Activated naive CD4-positive, alpha-beta T cell treated with anti-CD3 and anti-CD28 coated beads, Interleukin-2, amount 50 U/mL, for 16 hours (primary cell): Measurements from ENCODE around the gene FOXP1.

Source experiments
- DNase-seq: peaks from one replicate; pipeline ENCODE4 v3.0.0-alpha.2; 2020

Gene FOXP1

DNA sequence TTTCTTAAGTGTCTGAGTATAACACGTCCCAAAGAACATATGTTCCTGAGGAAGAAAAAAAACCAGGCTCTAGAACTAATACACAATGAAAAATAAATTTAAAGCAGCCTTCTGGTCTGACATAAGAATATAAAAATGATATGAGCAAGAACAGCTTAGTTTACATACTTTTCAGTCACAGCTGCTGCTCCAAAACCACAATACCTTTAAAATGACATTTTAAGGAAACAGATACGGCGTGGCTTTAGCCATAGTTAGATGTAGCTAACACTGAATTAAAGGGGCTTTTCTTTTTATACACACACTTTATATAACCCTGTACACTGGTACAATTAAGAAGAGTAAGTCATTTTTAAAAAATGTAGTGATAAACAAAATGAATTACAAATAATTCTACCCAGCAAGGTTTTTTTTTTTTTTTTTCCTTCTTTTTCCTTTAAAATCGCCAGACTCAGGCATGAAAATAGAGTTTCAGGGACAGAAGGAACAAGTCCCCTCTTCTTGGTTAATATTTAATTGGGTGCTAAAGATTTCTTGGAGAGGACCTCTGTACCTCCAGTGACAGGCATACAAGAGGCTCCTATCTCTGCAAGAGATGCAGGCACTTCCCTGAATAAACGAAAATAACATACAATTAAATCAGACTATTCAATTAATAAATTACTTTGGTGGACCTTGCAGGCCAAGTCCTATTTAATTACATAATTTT lies 265.6 kb downstream of the FOXP1 start:
- no peak for DNase-seq

DNA sequence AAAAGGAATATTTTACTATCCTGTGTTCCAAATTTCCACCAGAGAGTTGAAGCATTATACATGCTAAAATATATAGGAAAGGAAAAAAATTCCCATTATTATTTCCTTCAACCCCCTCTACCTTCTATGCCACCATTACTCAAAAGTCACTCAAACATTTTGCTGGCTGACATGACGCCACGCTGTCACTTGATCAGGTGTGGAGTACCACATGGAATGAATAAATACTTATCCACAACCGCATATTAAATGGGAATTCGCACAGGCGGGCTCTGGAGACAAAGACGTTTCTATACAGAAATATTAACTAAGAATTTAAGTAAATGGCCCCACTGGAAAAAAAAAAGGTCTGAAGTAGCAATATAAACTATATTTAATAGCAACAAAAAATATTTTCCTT lies 266.4 kb downstream of the FOXP1 start:
- no peak for DNase-seq

DNA sequence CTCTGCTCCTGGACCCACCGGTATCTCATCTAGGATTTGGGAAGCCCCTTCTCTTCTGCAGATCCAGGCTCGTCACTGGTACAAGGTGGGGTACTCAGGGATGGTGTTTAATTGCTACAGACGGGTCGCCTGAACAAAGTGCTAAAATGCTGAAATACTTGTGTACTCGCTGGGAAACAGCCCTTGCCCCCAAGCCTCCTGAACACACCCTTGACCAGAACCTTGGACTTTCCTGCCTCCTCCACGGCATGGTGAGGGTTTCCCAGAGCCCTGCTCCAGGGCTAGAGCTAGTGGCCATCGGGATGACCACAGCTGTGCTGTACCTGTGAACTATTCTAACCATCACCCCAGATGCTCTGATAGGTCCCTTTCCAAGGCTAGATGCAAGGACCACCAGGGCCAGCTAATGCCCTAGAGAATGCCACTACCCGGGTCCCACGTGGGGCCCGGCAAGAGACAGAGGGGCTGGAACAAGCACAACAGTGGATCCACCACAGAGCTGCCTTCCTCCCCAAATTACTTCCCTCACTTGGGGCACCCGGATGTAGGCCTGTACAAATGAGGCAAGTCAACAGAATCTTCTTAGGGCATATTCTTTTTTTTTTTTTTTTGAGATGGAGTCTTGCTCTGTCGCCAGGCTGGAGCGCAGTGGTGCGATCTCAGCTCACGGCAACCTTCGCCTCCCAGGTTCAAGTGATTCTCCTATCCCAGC lies 267.3 kb downstream of the FOXP1 start:
- DNase-seq = no peak

DNA sequence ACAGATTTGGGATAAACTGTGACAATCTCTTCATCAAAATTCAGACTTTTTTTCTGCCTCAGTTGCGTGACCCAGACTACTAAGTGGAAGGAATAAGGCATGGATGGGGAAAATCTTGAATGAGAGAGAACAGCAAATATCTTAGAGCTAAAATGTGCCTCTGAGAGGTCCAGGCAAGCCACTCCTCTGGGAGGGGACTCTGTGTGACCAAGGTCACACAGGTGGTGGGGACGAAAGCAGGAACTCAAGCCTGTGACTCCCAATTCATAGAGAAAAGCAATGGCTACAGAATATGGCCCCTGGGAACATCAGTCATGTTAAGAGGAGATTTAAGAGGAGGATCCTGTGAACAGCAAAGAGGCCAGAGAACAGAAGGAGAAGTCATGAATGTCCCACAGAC lies 268.1 kb downstream of the FOXP1 start:
- DNase-seq = no peak

DNA sequence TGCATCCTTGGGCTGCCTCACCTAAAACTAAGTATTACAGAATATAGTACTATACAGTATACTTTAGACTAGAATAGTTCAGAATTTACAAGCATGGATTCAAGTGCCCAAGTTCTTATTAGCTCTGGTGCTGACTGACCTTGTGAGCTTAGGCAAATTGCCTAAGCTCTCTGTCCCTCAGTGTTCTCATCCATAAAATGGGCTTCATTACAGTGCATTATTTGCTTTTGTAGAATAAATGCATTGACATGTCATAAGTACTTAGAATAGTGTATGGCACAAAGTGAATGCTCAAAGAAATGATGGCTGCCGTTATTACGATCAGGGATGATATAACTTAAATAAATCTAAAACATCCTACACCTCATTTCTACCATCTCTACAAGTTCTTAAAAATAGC lies 269.7 kb downstream of the FOXP1 start:
- no peak for DNase-seq

DNA sequence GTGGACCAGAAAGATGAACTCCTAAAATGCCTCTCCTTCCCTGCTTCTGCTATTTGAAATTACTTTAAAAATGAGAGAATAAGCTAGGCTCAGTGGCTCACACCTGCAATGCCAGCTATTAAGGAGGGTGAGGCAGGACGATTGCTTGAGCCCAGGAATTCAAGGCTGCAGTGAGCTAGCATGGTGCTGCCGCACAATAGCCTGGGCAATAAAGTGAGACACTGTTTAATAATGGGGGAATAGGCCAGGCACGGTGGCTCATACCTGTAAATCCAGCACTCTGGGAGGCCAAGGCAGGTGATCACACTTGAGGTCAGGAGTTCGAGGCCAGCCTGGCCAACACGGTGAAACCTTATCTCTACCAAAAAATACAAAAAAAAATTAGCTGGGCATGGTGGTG lies 271.1 kb downstream of the FOXP1 start:
- no peak for DNase-seq

DNA sequence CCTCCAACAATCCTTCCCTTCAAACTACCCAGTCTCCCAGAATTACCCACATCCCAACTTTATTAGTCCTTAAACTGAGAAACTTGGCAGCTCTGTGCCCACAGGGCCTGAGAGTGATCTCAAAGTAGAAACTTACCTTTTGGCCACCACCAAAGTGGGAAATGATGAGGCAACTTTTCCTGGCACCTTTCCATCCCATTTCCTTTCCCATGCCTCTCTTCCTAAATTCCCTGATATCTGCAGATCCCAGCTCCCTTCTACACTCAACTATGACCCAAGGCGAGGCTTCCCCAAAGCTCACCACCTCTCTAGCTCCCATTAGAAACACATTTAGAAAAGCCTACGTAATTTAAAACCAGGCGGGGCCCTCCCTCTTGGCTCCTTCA lies 271.9 kb downstream of the FOXP1 start:
- DNase-seq = no peak

DNA sequence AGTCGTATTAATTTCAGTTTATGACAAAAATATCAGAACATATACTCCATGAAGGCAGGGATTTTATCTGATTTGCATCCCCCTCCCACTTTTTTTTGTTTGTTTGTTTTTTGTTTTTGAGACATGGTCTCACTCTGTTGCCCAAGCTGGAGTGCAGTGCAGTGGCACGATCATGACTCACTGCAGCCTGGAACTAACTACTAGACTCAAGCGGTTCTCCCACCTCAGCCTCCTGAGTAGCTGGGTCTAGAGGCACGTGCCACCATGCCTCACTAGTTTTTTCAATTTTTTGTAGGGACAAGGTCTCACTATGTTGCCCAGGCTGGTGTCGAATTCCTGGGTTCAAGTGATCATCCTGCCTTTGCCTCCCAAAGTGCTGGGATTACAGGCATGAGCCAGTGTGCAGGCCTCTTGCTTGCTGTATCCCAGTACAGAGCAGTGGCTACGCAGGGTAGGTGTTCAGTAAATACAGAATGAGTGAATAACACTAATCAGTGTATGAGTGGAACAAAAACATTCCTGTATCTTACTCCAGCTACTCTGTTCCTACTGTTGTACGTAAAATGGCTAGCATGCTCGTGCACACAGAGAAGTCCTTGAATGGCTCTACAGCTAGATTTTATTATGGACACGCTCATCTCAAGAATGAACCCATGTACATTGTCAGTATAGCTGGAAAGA lies 272.4 kb downstream of the FOXP1 start:
- DNase-seq = no peak

DNA sequence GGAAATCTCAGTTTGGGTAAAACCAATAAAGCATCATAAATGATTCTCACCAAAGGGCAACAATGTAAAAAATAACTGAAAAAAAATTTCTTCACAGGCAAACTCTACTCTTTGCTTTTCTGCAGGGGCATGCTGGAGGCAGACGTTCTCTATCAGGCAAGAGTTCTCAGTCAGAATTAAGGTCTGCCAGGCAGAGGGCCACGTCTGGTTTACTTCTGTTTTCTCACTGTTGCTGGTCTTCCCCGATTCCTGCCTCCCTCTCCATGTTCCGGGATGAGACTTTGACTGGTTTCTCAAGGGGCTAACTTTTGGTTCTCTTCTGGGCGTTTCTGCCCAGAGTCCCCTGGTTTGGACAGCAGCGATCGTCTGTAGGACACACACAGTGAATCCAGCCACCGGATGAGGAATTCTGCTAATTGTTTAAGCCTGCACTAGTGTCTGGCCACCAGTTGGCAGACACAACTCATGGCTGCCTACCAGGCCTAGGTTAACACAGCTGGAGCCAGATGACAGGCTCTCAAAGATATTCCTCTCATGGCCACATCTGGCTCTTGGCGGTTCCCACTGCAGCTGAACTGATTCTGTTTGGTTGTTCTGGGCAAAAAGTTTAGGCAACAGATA lies 273.1 kb downstream of the FOXP1 start:
- no peak for DNase-seq

DNA sequence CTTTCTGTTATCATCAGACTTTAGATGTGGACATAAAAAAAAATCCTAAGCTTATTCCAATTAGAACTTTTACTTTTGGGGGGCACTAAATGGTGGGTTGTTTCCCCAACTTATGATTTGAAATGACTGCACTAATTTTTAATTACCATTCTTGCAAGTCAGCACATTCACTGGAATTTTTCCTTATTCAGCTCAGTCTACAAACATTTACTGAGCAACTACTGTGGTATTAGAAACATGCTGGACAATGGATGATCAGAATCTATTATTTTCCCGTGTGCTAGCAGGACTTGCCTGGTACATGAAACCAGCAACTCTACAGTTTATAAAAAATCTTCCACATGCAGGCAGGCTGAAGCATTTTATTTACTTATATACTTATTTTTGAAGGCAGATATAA lies 273.6 kb downstream of the FOXP1 start:
- no peak for DNase-seq

DNA sequence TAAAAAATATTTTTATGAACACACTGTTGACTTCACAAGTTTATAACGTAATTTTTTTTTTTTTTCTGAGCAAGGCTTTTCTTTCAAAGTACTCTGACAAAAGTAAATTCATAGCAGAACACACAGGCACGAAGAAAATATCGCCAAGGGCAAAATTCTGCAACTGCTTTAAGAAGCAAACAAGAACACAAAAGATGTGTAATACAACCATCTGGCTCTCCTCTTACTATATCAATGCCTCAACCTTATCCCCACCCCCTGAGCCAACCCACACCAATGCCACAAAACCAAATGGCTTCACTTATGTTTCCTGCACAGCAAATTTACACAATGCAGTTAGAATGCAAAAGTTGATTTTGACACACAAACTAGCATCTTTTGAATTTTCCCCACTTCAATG lies 274.2 kb downstream of the FOXP1 start:
- DNase-seq = peak; percentile 56

DNA sequence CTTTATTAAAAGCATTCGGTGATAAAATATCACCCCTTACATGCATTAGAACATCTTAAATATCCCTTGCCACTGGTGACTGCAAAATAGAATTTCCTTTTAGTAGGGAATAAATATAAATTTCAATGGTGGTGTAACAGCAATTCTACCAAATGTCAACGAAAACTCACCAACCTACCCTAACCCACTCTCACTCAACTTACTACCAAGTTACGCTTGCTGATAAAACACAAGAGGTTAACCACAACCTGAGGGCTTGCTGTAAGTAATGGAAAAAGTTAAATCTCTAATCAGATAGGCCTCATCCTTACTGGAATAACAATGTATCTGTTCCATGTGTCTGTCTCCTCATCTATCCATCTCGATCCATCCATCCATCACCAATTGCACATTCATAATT lies 274.7 kb downstream of the FOXP1 start:
- no peak for DNase-seq

DNA sequence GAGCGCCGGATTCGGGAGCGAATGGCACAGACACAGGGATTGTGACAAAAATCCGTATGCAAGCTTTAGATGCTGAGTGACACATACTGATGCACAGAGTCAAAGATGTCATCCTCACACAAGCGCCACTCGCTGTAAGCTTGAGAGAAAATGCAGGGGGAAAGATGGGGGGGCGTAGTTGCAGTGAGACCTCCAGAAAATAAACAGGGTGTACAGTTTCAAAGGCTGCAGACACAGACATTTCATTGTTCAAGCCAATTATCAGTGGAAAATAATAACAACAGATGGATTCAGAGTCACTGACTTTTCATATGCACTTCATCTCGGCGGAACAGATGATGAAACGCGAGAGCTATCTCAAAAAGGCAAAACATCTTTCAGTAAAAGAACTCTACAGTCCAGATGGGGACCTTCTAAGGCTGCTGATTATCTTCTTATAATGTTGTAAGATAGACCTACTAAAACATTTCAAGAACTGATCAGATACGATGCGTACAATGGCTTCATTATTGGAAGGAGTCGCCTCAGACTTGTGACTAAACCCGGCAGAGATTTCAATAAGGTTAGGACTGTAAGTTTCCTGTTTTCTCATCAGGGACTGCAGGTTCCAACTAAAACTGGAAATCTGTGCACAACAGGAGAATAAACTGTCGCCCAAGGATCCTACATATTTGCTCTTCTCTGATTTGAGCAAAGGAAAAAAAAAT lies 275.4 kb downstream of the FOXP1 start:
- no peak for DNase-seq

DNA sequence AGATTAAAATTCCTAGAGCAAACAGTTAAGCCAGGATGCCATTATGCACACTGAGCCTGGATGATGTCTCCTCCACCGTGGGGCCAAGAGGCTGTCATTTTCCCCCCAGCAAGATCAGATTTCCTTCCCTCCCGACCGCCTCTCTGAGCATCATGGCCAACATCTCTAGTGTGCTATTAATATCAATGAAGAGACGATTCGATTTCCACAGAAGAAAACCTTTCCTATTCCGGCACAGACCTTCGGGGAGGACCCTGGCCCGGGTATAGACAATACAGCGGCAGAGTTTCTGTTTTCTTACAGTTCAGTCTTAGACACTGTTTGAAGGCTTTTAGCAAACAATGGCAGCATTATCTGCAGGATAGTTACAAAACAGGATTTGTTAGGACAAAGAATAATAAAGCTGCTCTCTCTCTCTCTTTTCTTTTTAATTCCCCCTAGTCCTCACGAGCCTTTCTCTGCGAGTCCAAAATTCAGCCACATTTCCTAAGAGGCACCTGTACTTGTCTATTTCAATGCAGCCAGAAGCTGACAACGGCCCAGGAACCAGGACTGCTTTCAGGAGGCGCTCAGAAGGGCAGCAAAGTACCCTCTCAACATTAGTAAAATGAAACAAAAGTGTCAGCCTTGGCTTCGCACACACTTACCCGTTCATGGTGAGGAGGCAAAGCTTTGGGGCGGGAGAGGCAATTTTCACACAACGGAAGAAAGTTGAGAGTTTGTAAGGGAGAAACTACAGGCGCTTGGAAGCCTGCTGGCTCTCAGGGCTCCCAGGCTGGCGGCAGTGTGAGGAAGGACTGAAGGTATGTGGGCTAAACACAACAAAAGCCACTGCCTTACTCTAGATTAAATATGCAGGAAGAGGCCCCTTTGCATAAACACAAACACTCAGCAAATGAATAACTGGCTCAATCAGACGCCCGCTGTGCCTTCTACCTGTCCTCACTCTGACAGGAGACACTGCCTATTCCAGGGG lies 278.0 kb downstream of the FOXP1 start:
- DNase-seq = peak; percentile 45

DNA sequence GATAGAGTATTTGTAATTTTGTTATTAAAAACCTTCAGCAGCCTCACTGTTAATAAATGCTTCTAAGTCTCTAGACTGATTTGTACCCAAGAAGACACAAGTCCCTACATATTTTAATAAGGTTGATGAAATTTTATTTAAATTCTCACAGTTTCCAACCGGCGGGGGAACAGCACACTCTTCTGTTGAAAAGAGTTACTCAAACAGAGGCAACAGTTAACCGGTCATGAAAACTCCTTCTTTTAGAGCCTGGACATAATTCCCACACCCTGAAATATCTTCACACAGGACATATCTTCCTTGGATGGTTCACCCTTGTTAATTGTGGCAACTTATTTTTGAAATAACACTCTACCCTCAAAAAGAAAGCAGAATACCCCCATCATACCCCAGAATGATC lies 278.8 kb downstream of the FOXP1 start:
- DNase-seq = peak; percentile 32

DNA sequence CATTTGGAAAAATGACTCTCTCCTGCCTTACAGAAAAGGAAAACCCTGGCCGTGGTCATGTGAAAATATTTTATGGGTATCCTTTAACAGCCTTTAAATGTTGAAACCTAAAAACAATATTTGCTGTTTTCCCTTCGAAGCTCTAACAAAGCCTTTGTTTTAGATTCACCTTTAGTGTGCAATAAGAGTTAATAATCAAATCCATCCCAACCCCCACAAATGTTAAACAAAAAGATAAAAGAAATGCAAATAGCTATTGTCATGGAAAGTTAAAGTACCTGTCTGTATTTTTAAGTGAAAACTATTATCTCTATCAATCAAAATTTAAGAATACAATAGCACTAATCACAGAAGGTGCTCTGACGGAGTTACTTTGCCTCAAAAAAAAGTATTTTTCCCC lies 279.3 kb downstream of the FOXP1 start:
- no peak for DNase-seq

DNA sequence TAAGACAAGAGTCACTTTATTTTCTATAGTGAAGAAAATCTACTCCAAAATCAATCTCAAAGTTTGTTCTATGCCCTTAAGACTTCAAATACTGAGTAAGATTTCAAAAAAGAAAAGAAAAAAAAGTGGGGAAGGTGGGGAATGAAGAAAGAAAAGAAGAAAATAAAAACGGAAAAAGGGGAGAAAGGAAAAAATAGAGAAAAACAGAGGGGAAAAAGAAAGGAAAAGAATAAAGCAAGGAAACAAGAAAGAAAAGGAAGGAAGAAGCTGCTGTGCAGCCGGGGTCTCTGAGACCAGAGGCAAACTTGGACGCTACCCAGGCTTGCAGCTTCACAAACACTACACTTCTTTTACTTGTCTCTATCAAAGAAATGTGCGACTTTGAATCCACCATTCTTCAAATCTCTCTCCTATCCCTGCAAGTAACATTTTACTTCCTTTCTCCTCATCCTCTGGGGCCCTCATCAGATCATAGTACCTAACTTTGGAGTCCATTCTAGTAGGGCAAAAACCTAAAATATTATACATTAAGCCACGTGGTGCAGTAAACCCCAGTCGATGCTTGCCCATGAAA lies 279.8 kb downstream of the FOXP1 start:
- peak; percentile 23 for DNase-seq

DNA sequence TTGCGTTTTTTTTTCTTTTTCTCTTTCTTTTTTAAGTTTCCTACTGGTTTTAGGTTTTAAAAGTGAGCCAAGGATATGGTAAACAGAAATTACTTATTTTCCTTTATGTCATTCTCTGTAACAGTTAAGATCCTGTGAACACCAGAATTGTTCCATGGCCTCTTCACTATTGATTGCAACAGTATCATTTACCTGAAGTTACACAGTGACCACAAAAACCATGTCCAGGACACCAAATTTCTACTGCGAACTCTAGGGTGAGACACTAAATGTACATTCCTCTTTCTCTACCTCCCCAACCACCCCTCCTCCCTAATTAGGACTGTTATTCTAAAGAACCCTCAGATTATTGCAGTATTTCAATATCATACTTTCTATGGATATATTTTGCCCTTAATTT lies 280.9 kb downstream of the FOXP1 start:
- no peak for DNase-seq

DNA sequence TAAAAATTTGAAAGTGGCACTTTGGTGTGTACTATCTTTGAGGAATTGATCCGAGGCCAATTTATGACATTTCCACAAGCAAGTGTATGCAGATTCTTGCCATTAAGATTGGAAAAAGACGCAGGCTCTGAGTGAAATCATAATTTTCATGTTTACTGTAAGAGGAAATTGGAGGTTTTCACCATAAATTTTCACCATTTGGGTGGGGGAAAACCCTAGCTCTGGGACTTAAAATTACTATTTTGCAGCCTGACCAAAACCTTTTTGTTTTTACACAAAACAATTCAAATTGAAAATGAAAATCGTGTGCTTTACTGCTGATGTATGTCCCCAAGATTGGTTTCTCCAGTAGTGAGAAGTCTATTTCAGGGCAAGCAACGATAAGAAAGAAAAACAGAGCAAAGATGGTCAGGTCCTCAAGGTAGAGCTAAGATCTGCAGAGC lies 282.6 kb downstream of the FOXP1 start:
- no peak for DNase-seq

DNA sequence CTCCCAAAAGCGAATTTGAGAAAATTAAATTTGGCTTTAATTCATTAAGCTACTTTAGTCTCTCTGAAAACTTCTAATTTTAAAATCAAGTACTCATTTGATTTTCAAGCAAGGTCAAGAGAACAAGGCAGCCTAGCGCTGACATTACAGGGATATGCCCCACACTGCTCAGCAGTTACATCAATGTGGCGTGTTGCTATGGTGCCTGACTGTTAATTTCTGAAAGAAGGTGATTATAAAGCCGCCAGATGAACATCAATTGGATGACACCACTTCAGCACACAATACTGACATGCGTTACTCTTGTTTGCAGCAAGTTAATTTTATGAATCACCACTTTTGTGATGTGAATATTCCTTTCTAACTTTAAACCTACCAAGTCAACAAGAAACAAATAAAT lies 284.4 kb downstream of the FOXP1 start:
- DNase-seq = peak; percentile 37

DNA sequence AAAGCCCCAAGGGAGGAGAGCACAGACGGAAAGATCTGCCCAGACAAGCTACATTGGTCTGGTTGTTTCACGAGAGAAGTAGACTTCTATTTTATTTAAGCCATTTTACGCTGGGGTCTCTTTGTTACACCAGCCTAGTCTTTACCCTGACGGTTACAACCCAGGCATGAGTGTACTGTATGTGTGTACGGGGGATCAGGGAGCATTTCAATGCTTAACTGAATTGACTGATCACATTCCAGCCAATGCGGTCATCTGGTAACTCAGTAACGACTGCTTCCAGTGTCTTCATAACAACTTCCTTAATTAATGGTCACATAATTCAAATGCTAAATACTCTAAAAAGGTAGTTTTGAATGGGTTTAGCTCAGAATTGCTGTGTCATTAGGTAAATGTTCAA lies 288.6 kb downstream of the FOXP1 start:
- DNase-seq = no peak

DNA sequence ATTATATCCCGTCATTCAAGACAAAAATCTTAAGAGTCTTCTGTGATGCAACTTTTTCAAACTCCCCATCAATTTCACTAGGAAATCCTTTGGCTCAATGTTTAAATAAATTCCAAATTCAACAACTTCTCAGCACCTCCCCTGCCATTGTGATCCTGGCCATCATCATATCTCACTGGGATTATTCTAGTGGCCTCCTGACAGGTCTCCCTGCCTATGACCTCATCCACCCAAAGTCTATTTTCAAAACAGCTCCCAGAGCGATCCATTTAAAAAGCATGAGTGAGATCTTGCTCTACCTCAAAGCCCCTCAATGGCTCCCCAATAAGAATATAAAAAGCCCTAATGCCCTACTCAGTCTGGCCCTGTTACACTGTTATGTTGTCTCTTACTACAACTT lies 293.2 kb downstream of the FOXP1 start:
- no peak for DNase-seq
